ENCODE data around the gene ITPRIP. TPM values are rescaled to one million over a fixed set of nuclear protein-coding genes. Genes with fewer than 3 reads are reported as not detected.

ITPRIP gene
- total RNA-seq, 1 experiment from 2014 or later: 12.0 TPM

- no peaks in the 10 kb centered on the region for H3K27me3 ChIP-seq (ENCODE audit: insufficient read depth, low read length)
- no peak overlapping the region for H3K27ac ChIP-seq (ENCODE audit: low read depth, low read length)
- no peak overlapping the region for H2AFZ ChIP-seq (ENCODE audit: low read depth, low read length, poor library complexity, severe bottlenecking)
- CTCF ChIA-PET: interaction anchor here (1.2 to 1.5 kb wide), 4 partner anchors 10 to 319 kb away, joined by 3 to 7 read pairs (median 4); partner anchors contain the start of gene CFAP58
- no peak overlapping the region for H3K9ac ChIP-seq (ENCODE audit: low read length)
- H3K36me3 ChIP-seq (ENCODE audit: control insufficient read depth in 1 of 2, insufficient read depth in 2 of 2, low read length in 2 of 2): peaks cover 4 to 25% of the 10 kb centered on the region in 2 experiments; a peak in 2 of 4 replicates
- intact Hi-C loops (cut with micrococcal nuclease): no loop called here
- peaks cover 0 to 2% of the 10 kb centered on the region in 2 experiments; a peak in 1 of 4 replicates for H3K4me1 ChIP-seq (ENCODE audit: control insufficient read depth in 1 of 2, insufficient read depth in 2 of 2, low read length in 2 of 2)
- ATAC-seq (no peak), DNase-seq (ENCODE audit: low read depth, low spot score) (no peak)
- no peaks in the 10 kb centered on the region for H3K9me2 ChIP-seq (ENCODE audit: insufficient read depth)
- no peak overlapping the region for H3K4me2 ChIP-seq (ENCODE audit: low read length)
- H3K79me2 ChIP-seq (ENCODE audit: insufficient read depth, low read length): no peaks in the 10 kb centered on the region
- POLR2A ChIA-PET: no interaction called here
- BruUV-seq (replicated peaks): no TSS peak
- TF ChIP-seq CEBPB (IDR thresholded peaks at IDR 0.05; ENCODE audit: low read depth): no peak
- TF ChIP-seq POLR2A (IDR thresholded peaks at IDR 0.05; ENCODE audit: borderline replicate concordance, extremely low read depth, insufficient read depth, insufficient read length): no peak
- no peak for TF ChIP-seq ATF3 (IDR thresholded peaks at IDR 0.05)
- TF ChIP-seq ZNF274 (IDR thresholded peaks at IDR 0.05; ENCODE audit: low read depth, low read length): no peak
- TF ChIP-seq RAD21 (IDR thresholded peaks at IDR 0.05; ENCODE audit: low read depth): no peak
- no peak for TF ChIP-seq MAX (IDR thresholded peaks at IDR 0.05)
- no peak for TF ChIP-seq ZBTB33 (IDR thresholded peaks at IDR 0.05; ENCODE audit: extremely low read depth, insufficient replicate concordance, low read length)
- TF ChIP-seq REST (IDR thresholded peaks at IDR 0.05; ENCODE audit: low read depth): no peak
- TF ChIP-seq POLR2AphosphoS5 (IDR thresholded peaks at IDR 0.05; ENCODE audit: low read depth, low read length): no peak
- TF ChIP-seq JUND (IDR thresholded peaks at IDR 0.05): no peak
- TF ChIP-seq CTCF (IDR thresholded peaks at IDR 0.05 in 2 of 3, conservative IDR thresholded peaks at IDR 0.05 in 1 of 3; ENCODE audit: borderline replicate concordance in 1 of 3, insufficient read depth in 1 of 3, low read depth in 2 of 3, low read length in 2 of 3): no peak
- no peak for TF ChIP-seq ZFX (IDR thresholded peaks at IDR 0.05)
- TF ChIP-seq SRF (IDR thresholded peaks at IDR 0.05; ENCODE audit: low read depth): no peak
- TF ChIP-seq CBX3 (IDR thresholded peaks at IDR 0.05; ENCODE audit: low read depth): no peak
- no peak for TF ChIP-seq ELF1 (IDR thresholded peaks at IDR 0.05; ENCODE audit: borderline replicate concordance, low read depth)
- no peak for TF ChIP-seq TCF7L2 (IDR thresholded peaks at IDR 0.05; ENCODE audit: borderline replicate concordance, extremely low read depth, insufficient read depth, insufficient read length)
- TF ChIP-seq EZH2phosphoT487 (IDR thresholded peaks at IDR 0.05; ENCODE audit: borderline replicate concordance): no peak
- RAD21 ChIA-PET (ENCODE audit: low non-redundant PET in 1 of 2, low total read pairs in 2 of 2, uncharacterized antibody in 2 of 2, unreplicated experiment in 2 of 2): no interaction called here
- no peak overlapping the region for H3K4me3 ChIP-seq (replicated peaks in 1 of 2; ENCODE audit: low read depth in 1 of 2, low read length in 2 of 2)
- H4K20me1 ChIP-seq (ENCODE audit: insufficient read depth): no peaks in the 10 kb centered on the region
- H3K9me3 ChIP-seq (ENCODE audit: control insufficient read depth in 1 of 2, insufficient read depth in 1 of 2, low read depth in 1 of 2, low read length in 2 of 2): no peaks in the 10 kb centered on the region
These were observed 34.5 kb downstream of the ITPRIP start for GRCh38 chr10:104303594-104304355.

Data from HCT116 (cell line).